NB4 (cell line): ENCODE results near the gene TMEM184A.

Experiments
- DNase-seq: peaks from one replicate; pipeline ENCODE4 v3.0.0; 2010; ENCODE audit warnings: low read depth
- H3K4me3 ChIP-seq: one replicate; pipeline ENCODE4 v1.5.1; 2011; ENCODE audit warnings: mild to moderate bottlenecking, low read depth, low read length, moderate library complexity
- MYC ChIP-seq: IDR thresholded peaks from 2 replicates; pipeline ENCODE4 v1.6.1; 2011; ENCODE audit warnings: low read depth, low read length
- POLR2A ChIP-seq: IDR thresholded peaks from 2 replicates; pipeline ENCODE4 v1.6.1; 2011; ENCODE audit warnings: mild to moderate bottlenecking; ENCODE audit not compliant: insufficient read length; ENCODE audit errors: extremely low read depth
- TF ChIP-seq, protein P1 (sequence below): IDR thresholded peaks from 2 replicates; pipeline ENCODE4 v1.6.1; 2011; ENCODE audit warnings: low read depth, low read length
- TF ChIP-seq, protein P2 (sequence below): IDR thresholded peaks from one replicate; pipeline ENCODE4 v1.5.1; 2012; ENCODE audit warnings: low read depth, low read length

Gene TMEM184A

DNA sequence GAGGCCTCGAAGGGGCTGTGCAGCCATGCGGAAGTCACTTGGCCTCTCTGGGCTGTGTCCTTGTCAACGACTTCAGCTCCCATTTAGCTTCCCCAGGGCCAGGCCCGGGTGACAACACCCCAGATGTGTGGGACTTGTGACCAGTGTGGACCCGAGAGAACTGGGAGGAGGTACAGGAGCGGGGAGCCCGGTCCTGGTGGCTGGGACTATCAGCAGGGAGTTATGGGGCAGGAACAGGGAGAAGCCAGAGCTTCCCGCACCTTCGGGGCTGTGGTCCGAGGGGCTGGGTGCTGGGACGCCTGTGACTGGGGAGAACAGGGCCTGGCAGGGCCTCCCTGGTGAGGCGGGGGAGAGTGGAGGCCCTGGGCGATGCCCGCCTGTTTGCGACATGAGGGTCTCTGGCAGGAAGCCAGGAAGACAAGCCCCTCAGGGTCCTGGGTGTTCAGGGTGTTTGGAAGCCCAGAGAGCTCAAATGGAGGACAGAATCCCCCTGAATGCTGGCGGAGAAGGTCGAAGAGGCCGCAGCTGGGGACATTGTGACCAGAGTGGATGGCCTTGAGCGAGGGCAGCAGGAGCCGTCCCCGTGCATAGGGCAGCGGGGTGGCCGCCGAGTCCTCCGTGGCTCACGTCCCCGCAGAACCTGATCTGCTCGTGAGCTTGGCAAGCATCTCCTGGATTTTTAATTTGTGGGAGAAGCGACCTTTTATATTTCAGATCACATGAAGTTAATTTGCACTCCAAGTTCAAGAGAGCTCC is 43.8 kb upstream of the TMEM184A start:
- H3K4me3 ChIP-seq: no peak overlapping the region
- no peak for DNase-seq
- TF ChIP-seq POLR2A: no peak
- TF ChIP-seq, protein P1, sequence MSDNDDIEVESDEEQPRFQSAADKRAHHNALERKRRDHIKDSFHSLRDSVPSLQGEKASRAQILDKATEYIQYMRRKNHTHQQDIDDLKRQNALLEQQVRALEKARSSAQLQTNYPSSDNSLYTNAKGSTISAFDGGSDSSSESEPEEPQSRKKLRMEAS: no peak
- no peak for TF ChIP-seq MYC
- TF ChIP-seq, protein P2, sequence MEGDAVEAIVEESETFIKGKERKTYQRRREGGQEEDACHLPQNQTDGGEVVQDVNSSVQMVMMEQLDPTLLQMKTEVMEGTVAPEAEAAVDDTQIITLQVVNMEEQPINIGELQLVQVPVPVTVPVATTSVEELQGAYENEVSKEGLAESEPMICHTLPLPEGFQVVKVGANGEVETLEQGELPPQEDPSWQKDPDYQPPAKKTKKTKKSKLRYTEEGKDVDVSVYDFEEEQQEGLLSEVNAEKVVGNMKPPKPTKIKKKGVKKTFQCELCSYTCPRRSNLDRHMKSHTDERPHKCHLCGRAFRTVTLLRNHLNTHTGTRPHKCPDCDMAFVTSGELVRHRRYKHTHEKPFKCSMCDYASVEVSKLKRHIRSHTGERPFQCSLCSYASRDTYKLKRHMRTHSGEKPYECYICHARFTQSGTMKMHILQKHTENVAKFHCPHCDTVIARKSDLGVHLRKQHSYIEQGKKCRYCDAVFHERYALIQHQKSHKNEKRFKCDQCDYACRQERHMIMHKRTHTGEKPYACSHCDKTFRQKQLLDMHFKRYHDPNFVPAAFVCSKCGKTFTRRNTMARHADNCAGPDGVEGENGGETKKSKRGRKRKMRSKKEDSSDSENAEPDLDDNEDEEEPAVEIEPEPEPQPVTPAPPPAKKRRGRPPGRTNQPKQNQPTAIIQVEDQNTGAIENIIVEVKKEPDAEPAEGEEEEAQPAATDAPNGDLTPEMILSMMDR: no peak

DNA sequence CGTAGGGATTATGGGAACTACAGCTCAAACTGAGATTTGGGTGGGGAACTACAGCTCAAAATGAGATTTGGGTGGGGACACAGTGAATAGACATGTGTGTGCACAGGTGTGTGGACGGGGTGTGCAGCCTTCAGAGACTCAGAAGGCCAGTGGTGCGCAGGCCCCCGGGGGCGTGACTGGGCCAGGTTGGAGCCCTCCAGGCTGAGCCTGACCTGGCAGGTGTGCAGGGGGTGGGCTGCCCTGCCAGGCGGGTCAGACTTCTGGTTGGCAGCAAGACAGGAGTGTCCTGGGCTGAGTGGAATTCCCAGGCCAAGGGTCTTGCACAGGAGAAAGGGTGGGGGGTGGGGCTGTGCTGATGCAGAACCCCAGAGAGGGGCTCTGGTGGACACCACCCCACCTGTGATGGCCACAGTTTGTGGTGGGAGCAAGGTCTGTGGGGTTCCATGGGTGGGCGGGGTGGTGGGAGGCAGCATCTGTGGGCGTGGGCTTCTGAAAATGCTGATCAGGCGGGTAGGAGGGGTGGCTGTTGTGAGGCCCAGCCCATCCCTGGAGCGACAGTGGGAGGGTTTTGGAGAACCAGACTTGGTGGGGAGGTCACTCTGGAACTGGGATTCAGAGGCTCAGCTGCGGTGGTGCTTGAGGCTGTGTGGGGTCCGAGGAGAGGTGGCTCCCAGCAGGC is 43.1 kb upstream of the TMEM184A start:
- TF ChIP-seq POLR2A (no peak), MYC (no peak)
- TF ChIP-seq, protein P2: no peak
- TF ChIP-seq, protein P1: no peak
- no peak overlapping the region for H3K4me3 ChIP-seq
- no peak for DNase-seq

DNA sequence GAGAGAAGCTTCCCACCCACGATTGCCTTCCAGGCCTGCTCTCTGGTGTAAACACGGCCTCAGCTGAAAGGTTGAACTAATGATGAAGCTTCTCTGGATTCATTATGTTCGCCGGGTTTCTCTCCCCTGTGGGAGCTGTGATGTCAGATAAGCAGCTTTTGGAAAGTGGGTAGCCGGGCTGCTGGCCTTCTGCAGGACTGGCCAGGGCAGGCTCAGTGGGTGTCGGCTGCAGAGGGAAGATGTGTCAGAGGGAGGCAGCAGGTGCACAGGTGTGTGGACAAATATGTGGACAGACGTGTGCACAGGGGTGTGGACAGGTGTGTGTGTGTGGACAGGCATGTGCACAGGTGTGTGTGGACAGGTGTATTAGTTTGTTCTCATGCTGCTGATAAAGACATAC is 42.3 kb upstream of the TMEM184A start:
- TF ChIP-seq POLR2A (no peak), MYC (no peak)
- TF ChIP-seq, protein P2: no peak
- TF ChIP-seq, protein P1: no peak
- no peak for DNase-seq
- no peak overlapping the region for H3K4me3 ChIP-seq

DNA sequence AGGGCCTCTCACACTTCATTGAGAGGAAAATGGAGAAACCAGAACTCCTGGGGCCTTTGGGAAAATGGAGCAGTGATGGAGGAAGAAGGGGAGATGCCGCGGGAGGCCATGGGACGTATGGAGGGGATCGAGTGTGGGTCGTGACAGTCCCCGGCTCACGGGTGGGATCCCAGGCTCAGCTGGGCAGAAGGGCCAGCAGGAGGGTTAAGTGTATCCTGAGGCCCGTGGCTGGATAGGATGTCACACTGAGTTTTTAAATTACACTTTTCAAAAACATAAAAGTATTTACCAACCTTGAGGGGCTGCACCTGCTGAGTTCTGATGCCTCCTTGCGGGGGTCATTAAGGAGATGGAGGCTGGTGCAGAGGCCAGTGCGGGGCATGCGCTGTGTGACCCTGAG is 41.8 kb upstream of the TMEM184A start:
- TF ChIP-seq, protein P2: no peak
- no peak overlapping the region for H3K4me3 ChIP-seq
- no peak for DNase-seq

DNA sequence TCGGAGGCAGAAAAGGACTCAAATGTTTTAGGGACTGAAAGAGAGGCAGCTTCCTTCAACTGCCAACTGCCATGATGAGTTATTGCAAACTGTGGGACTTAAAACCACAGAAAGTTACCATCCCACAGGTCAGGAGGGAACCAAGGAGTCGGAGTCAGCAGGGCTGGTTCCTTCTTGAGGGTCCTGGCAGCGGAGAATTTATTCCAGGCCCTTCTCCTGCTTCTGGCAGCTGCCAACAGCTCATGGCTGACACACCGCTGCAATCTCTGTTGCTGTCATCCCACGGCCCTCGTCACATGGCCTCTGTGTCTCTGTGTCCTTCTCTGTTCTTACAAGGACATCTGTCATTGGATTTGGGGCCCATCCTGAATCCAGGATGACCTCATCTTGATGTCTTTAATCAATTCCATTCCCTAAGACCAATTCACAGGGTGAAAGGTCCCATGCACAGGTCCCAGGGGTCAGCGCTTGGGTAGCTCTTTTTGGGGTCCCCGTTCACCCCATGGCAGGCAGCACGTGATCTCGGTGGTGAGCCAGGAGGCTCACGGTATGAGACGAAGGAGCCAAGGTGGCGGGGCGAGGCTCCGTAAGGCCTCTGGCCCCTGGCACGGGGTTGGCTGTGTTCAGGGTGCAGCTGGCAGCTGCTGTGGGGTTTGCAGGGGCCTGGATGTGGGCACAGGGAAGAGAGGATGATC is 41.2 kb upstream of the TMEM184A start:
- DNase-seq: no peak
- TF ChIP-seq POLR2A (no peak), MYC (no peak)
- TF ChIP-seq, protein P2: no peak
- TF ChIP-seq, protein P1: no peak
- H3K4me3 ChIP-seq: no peak overlapping the region
